Smooth muscle cell (in vitro differentiated cells): Measurements from ENCODE around the gene TFG. TPM values are rescaled to one million over a fixed set of nuclear protein-coding genes. Genes with fewer than 3 reads are reported as not detected.

Source experiments
- DNase-seq: peaks from one replicate; lab custom pipeline; 2025; ENCODE audit not compliant: unreplicated experiment; lab: John Stamatoyannopoulos, UW
- H2AFZ ChIP-seq: fragments of 200-600 bp; sonication (generic); 2 replicates; pipeline ENCODE4 v1.6.0; 2016; ENCODE audit warnings: antibody characterized with exemption, low read depth, mild to moderate bottlenecking
- H3F3A ChIP-seq: fragments of 200-600 bp; sonication (generic); 2 replicates; pipeline ENCODE4 v1.6.0; 2017; ENCODE audit warnings: antibody characterized with exemption, low read depth
- H3K27ac ChIP-seq: fragments of 200-600 bp; sonication (generic); 2 replicates; pipeline ENCODE4 v1.5.1; 2016; ENCODE audit warnings: low read depth, mild to moderate bottlenecking
- H3K27me3 ChIP-seq: fragments of 200-600 bp; sonication (generic); 2 replicates; pipeline ENCODE4 v1.6.1; 2016; ENCODE audit warnings: low read depth, mild to moderate bottlenecking
- H3K36me3 ChIP-seq: fragments of 200-600 bp; sonication (generic); 2 replicates; pipeline ENCODE4 v1.5.1; 2016; ENCODE audit warnings: low read depth
- H3K4me1 ChIP-seq: fragments of 200-600 bp; sonication (generic); 2 replicates; pipeline ENCODE4 v1.5.1; 2016; ENCODE audit warnings: low read depth
- H3K4me2 ChIP-seq: fragments of 200-600 bp; sonication (generic); 2 replicates; pipeline ENCODE4 v1.6.0; 2016; ENCODE audit warnings: mild to moderate bottlenecking
- H3K4me3 ChIP-seq: fragments of 200-600 bp; sonication (generic); 2 replicates; pipeline ENCODE4 v1.5.1; 2016; ENCODE audit warnings: mild to moderate bottlenecking
- H3K79me2 ChIP-seq: fragments of 200-600 bp; sonication (generic); 2 replicates; pipeline ENCODE4 v1.6.0; 2016; ENCODE audit warnings: low read depth, mild to moderate bottlenecking
- H3K9ac ChIP-seq: fragments of 200-600 bp; sonication (generic); 2 replicates; pipeline ENCODE4 v1.6.0; 2016; ENCODE audit warnings: low read depth
- H3K9me3 ChIP-seq: fragments of 200-600 bp; sonication (generic); replicated peaks from 2 replicates; pipeline ENCODE4 v1.5.1; 2016; ENCODE audit warnings: low read depth
- H4K20me1 ChIP-seq: fragments of 200-600 bp; sonication (generic); 2 replicates; pipeline ENCODE4 v1.6.0; 2016; ENCODE audit warnings: low read depth
- CTCF ChIP-seq: fragments of 200-600 bp; sonication (generic); IDR thresholded peaks from 2 replicates; pipeline ENCODE4 v1.5.1; 2017; ENCODE audit warnings: borderline replicate concordance, mild to moderate bottlenecking, antibody characterized with exemption; ENCODE audit not compliant: insufficient read depth, poor library complexity, severe bottlenecking
- WGBS: methylation state at CpG from one replicate; pipeline ENCODE4 v1.1.7; 2016; ENCODE audit warnings: low lambda C conversion rate; 5-methylcytosine and 5-hydroxymethylcytosine counted together
- polyA plus RNA-seq: library from polyadenylated mRNA; unstranded; fragments of >200 nt; fragmentation: Nextera tagmentation; extraction: Ambion mirVana; gene quantifications from 2 replicates; pipeline ENCODE4 v1.2.1, GENCODE V29; 2016
- total RNA-seq: library from RNA; depleted of rRNA; stranded (reverse); fragments of >200 nt; gene quantifications from 2 replicates; pipeline ENCODE4 v1.2.3, GENCODE V29; 2014

TFG gene
- total and polyA plus RNA-seq, 2 experiments from 2014 or later, result 205 to 246 TPM

GRCh38 chr3:100798012-100798411 is 88.7 kb downstream of the TFG start:
- Histone ChIP-seq H2AFZ (no peak overlapping the region), H3K27ac (peak overlapping the region; percentile 12), H3K36me3 (no peaks in the 10 kb centered on the region), H3F3A (no peaks in the 10 kb centered on the region), H3K79me2 (no peaks in the 10 kb centered on the region), H3K4me2 (peak overlapping the region; percentile 20), H4K20me1 (no peaks in the 10 kb centered on the region), H3K9ac (no peak overlapping the region), H3K4me1 (no peaks in the 10 kb centered on the region), H3K9me3 (no peaks in the 10 kb centered on the region), H3K27me3 (no peaks in the 10 kb centered on the region), H3K4me3 (no peak overlapping the region)
- no peak for TF ChIP-seq CTCF
- WGBS, result 22% methylated on average over 1 of the region's 1 CpG
- no peak for DNase-seq

Other genes with a start within 250 kb of the TFG start
- gene TMEM45A, start 216.9 kb upstream of the TFG start, total RNA-seq, result 280 and 307 TPM in 2 replicates
- gene TMEM45A, start 216.9 kb upstream of the TFG start, polyA plus RNA-seq, result 209 and 220 TPM in 2 replicates
- gene ADGRG7, start 99.9 kb upstream of the TFG start, total RNA-seq, result 0.04 TPM in 1 of 2 replicates, not detected in the other
- gene ADGRG7, start 99.9 kb upstream of the TFG start, polyA plus RNA-seq, result not detected in 2 replicates